Embryonic facial prominence (tissue), 1 donor: Measurements from ENCODE around the gene ALKBH4.
"Not testable (repeated sequence)": the region's sequence is repeated elsewhere in the genome, so short reads cannot be mapped to it uniquely, and the experiment has no call there.

Source experiments
- DNase-seq: peaks from one replicate; pipeline ENCODE4 v3.0.0-alpha.2; 2016; ENCODE audit errors: extremely low spot score

The ALKBH4 gene

DNA sequence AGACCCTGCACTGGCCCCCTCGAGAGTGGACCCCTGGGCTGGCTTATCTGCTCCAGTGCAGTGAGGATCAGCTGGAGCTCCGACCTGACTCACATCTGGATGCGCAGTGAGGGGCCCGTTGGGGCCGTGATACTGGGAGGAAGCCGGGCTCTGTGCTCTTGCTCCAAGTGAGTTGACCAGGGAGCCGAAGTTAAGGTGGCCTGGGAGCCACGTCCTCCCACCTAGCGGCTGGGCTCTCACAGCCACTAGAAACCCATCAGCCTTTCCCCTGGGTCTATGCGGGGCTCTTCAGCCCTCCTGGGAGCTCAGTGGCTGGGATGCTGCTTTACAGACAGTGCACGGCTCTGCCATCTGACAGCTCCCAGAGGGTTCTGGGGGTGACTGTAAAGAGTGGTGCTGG lies 9.1 kb downstream of the ALKBH4 start:
- DNase-seq: no peak

DNA sequence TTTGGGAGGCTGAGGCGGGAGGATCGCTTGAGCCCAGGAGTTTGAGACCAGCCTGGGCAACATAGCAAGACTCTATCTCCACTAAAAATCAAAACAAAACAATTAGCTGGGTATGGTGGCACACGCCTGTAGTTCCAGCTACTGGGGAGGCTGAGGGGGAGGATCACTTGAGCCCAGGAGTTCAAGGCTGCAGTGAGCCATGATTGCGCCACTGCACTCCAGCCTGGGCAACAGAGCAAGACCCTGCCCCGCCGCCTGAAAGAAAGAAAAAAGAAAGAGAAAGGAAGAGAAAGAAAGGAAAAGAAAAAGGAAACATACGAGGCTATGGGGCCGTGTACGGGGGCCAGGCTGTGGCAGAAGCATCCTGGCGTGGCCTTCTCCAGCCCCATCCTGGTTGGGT lies 9.7 kb downstream of the ALKBH4 start:
- not testable (repeated sequence) for DNase-seq

DNA sequence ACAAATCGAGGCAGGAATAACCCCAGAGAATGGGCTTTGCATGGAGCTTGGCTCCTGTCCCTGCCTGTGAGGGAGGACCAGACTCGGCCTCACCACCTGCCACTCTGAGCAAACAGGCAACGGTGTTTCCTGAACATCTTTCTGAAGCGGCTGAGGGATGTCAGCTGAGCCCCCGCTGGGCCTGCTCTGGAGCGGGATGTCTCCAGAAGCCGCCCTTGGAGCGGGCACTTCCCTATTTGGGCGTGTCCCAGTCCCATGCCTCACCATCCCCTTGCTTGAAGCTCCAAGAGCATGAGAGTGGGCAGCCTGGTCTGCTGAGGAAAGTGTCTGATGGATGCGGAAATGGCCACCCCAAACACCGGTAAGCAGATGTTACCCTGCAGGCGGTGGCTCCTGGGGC lies 10.2 kb downstream of the ALKBH4 start:
- DNase-seq: no peak

DNA sequence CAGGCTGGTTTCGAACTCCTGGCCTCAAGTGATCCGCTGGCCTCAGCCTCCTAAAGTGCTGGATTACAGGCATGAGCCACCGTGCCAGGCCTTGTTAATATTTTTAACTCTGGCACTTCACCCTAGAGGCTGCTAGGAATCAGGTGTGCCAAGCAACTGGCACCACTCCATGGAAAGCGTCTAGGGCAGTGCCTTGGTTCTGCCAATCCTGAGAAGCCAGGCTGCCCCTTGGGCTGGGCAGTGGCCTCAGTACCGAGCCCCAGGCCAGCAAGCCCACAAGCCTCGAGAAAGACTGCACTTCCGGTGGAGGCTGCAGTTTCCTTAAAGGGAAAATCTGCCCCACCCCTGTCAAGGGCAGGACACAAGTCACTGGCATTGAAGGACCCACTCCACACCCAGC lies 11.3 kb downstream of the ALKBH4 start:
- DNase-seq: no peak

DNA sequence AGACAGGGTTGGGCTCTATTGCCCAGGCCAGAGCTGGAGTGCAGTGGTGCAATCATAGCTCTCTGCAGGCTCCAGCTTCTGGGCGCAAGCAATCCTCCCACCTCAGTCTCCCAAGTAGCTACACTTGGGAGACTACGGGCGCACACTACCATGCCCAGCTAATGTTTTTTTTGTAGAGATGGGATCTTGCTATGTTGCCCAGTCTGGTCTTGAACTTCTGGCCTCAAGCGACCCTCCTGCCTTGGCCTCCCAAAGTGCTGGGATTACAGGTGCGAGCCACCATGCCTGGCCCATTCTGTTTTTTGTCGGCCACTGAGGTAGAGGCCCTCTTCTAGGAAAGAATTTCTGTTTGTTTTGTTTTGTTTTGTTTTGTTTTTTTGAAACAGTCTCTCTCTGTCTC lies 12.2 kb downstream of the ALKBH4 start:
- no peak for DNase-seq

DNA sequence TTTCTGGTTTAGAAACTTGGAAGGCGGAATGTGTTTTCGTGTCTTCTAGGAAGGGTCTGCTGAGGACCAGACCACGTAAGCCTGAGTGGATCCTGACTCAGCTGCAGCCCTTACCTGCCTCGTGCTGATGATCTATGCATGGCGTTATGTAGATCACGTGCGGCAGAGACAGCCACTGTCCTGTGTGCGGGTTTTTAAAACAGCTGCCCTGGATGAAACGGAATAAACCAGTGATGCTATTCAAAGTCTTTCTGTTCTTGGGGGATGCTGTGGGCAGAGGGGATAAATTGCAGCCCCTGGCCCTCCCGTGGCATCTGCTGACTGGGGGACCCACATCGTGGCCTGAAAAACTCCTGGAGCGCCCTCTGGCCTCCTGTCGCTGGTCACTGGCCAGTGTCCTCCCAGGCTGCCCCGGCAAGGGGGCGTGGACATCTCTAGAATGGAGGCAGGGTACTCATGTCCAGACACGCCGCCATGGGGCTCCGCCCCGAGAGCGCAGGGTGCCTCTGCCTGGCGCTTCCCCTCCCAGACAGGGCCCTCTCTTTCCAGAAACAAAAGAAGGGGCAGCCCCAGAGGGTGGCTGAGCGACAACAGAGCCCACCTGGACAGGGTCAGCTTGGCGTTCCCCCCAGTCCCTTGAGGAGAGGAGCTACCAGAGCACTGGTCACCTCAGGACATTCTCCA lies 13.2 kb downstream of the ALKBH4 start:
- DNase-seq: no peak

DNA sequence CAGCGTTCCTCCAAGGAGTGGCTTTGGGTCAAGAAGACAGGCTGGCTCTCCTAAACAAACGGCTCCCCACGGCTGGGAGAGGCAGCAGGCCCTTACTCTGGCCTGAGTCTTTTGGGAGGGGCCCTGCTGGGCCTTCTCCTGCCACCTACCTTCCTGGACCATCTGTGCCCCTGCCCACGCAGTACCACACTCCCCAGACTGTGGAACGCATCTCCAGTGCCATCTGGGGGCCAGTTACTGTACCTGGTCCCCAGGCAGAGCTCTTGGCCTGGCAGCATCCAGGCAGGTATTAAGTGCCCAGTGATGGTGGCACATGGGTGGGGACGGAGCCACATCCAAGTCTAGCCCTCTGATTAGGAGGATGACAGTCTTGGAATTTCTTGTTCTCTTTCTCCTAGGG lies 14.4 kb downstream of the ALKBH4 start:
- no peak for DNase-seq

DNA sequence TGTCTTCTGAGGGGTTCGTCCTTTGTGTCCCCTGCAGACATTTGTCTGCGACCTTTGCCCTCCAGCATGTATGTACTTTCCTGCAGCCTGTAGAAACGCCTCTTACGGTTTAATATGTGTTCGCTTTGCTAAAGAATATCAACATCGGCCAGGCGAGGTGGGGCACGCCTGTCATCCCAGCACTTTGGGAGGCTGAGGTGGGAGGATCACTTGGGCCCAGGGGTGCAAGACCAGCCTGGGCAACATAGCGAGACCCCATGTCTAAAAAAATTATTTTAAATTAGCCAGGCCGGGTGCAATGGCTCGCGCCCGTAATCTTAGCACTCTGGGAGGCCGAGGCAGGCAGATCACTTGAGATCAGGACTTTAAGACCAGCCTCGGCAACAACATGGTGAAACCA lies 15.5 kb downstream of the ALKBH4 start:
- no peak for DNase-seq

DNA sequence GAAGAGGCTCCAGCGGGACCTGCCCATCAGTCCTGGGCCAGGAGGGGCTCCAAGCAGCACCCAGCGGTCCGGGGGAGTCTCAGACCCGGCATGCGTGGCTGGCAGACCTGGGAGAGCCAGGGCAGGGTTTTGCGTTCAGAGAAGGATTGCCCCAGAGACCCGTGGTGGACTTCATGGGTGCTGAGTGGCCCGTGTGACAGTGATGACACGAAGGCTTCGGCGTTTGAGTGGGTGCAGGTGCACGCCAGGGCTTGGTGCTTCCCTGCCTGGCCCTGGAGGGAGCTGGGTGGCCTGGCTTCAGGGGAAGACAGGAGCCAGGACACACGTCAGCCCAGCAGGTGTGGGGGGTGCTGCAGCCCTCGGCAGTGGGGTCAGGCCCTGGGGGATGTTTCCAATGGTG lies 17.4 kb downstream of the ALKBH4 start:
- no peak for DNase-seq

DNA sequence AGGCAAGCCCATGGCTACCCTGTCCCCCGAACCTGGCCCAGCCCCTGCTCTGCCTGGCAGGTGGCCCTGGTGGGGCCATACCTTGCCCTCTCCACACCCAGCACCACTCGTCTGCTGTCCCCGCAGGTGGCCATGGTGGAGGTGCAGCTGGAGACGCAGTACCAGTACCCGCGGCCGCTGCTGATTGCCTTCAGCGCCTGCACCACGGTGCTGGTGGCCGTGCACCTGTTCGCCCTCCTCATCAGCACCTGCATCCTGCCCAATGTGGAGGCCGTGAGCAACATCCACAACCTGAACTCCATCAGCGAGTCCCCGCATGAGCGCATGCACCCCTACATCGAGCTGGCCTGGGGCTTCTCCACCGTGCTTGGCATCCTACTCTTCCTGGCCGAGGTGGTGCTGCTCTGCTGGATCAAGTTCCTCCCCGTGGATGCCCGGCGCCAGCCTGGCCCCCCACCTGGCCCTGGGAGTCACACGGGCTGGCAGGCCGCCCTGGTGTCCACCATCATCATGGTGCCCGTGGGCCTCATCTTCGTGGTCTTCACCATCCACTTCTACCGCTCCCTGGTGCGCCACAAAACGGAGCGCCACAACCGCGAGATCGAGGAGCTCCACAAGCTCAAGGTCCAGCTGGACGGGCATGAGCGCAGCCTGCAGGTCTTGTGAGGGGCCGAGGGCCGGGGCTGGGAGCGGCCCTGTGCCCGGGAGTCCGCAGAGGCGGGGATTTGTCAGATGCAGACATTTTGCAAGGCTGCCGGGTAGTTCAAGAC lies 18.1 kb downstream of the ALKBH4 start:
- no peak for DNase-seq

DNA sequence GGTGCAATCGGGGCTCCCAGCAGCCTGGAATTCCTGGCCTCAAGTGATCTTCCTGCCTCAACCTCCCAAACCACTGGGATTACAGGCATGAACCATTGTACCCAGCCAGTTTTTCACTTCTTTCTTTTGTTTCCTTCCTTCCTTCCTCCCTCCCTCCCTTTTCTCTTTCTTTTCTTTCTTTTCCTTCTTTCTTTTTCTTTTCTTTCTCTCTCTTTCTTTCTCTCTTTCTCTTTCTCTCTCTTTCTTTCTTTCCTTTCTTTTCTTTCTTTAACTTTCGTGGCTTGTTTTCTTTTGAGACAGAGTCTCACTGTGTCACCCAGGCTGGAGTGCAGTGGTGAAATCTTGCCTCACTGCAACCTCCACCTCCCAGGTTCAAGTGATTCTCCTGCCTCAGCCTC lies 19.0 kb downstream of the ALKBH4 start:
- DNase-seq: no peak

DNA sequence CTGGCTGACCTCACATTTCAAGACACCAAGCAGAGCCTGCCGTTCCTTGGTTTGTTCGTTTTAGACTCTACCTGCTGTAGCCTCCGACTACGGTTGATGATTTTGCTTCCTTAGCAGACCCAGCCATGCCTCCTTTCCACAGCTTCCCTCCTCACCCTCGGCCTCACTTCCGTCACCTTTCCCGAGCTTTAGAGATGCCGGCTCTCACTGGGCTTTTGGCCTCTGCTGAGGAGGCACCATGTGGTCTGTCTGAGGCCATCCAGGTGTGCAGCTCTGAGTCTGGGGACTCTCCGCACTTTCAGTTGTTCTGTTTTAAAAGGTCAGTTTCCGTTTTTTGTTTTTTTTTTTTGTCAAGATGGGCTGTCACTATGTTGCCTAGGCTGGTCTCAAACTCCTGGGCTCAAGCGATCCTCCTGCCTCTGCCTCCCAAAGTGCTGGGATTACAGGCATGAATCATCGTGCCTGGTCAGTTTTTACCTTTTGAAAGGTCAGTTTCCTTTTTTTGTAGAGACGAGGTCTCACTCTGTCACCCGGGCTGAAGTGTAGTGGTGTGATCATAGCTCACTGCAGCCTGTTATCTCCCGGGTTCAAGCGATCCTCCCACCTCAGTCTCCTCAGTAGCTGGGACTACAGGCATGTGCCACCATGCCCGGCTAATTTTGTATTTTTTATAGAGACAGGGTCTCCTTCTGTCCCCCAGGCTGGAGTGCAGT lies 19.5 kb downstream of the ALKBH4 start:
- no peak for DNase-seq

DNA sequence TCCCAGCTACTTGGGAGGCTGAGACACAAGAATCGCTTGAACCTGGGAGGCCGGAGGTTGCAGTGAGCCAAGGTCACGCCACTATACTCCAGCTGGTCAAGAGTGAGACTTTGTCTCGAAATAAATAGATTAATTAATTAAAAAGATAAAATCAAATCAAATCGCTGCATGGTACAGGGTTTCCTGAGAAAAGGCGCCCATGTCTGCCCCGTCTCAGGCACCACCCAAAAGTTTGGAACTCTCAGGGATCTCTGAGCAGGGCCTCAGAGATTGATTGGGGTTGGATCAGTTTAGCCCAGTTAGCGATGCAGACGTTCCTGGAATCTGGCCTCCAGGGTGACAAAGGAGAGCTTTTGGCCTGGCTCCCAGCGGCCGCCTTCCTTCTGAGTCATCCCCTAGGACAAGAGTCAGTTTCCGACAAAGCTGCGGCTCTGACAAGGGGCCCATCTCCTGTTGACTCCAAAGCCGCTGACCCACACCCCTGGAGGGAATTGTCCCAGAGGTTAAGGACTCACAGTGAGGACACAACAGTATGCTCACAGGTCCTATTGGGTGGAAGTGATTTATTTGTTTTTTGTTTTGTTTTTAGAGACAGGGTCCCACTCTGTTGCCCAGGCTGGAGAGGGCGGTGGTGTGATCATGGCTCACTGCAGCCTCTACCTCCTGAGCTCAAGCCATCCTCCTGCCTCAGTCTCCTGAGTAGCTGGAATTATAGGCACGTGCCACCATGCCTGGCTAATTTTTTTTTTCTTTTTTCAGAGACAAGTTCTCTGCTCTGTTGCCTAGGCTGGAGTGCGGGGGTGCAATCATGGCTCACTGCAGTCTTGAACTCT lies 24.5 kb downstream of the ALKBH4 start:
- DNase-seq: no peak

DNA sequence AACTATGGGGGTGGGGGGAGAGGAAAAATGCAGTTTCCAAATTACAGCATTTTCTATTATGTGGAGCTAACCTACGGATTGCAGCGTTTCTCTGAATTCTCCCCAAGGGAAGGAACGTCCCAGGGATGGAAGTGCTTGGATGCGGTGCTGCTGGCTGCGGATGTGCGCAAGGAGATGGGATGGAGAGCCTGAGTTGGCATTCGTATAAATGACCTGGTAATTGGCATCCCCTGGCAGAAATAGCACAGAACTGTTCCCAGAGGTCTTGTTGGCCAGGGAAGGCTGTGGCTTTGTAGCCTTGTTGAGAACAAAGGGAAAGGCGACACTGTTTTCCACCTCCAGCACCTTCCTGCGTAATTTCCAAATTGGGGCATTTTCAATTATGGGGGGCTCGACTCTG lies 28.5 kb downstream of the ALKBH4 start:
- DNase-seq: no peak

DNA sequence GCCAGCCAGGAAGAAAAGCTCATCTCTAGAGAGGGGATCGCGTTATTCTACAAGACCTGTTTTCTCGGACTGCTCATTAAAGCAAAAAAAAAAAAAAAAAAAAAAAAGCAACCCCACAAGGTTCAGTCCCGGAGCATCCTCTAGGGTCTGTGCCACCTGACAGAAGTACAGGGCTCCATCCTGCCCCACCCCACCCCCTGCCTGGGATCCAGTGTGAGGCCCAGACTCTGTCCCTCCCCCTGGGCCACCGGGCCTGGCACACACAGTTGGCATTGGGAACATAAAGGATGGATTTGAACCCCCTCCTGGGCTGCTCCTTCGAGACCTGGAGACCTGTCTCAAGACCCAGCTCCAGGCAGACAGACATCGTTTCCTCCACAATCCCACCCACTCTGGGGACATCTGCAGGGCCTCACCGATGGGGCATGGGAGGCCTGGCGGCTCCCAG lies 30.6 kb downstream of the ALKBH4 start:
- no peak for DNase-seq

DNA sequence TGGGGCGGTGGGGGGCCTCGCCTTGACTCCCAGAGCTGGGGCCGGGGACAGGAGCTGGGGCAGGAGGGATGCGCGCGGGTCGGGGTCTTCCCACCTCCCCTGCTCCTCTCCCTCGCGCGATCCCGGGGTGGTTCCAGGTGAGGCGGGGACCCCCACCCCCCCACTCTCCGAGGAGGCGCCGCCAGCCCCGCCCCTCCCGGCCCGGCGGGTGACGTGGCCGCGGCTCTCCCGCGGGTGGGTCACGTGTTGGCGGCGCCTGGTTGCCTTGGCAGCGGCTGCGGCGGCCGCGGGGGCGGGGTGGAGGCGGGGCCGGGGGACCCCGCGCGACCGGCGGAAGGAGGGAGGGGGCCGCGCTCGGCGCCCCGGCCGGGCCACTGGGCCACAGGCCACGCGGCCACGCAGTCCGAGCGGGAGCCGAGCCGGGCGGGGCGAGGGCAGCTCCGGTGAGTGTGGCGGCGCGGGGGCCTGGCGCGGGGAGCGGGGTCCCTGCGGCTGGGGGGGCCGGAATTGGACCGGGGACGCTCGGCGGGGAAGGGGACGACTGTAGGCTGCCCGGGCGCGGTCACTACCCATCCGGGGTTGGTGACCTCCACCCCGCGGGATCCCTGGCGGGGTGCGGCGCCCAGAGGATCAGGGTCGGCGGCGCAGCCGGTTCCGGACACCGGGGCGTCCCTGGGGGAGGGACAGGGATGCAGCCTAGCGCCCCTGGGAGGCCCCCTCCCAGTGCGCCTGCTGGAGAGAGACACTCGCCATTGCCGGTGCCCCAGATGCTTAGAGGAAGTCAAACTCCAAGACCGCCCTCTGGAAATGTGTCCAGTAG lies 31.2 kb downstream of the ALKBH4 start, which contains the start of gene ORAI2:
Gene ORAI2 (plus strand): TSS at position 357 of the 820 bp plus-strand sequence. CDS start 5,382 bp downstream, outside the sequence.
- peak; percentile 43 for DNase-seq

DNA sequence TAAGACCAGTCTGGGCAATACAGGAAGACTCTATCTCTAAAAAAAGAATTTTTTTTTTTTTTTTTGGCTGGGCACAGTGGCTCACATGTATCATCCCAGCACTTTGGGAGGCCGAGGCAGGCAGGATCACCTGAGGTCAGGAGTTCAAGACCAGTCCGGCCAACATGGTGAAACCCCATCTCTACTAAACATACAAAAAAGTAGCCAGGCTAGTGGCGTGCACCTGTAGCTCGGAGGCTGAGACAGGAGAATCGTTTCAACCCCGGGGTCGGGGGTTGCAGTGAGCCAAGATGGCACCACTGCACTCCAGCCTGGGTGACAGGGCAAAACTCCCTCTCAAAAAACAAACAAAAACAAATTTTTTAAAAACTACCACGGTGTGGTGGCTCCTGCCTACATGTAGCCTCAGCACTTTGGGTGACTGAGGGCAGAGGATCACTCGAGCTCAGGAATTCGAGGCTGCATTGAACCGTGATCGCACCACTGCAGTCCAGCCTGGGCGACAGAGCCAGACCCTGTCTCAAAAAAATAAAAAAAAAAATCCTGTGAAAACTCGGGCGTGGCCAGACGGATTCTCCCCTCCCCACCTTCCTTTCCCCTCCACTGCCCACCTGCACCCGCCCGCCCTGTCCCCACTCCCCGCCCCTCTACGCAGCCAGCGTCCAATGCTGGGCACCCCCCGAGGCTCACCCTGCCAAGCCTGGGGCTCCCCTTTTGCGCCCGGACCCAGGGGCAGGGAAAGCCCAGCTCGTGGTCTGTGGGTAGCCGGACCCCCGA lies 32.0 kb downstream of the ALKBH4 start:
- no peak for DNase-seq

DNA sequence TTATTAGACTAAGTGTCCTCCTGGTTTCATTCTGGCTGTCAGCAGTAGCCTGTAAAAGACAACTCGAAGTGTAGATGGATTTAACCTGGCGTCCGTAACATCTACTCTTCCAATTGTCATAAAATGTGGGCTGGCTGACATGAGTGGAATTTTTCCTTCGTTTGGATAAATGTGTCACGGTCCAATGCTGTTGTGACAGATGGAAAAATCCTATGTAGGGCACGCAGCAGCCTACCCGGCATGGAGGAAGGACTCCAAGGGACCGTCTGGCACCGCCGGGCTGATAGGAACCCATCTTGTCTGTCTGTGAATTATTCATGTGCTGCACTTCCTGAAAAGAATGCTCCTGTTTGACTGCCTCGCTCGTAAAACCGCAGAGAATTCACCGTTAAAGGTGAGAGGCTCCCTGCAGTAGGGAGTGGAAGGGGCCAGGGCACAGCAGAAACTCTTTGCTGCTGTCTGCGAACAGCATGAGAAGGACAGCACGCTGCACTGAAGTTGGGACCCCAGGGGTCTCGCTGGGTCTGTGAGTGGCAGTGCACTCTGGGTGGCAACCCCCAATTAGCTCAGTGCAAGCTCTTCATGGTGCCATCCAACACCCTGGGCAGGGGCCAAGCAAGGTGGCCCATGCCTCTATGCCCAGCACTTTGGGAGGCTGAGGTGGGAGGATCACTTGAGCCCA lies 32.9 kb downstream of the ALKBH4 start:
- no peak for DNase-seq

DNA sequence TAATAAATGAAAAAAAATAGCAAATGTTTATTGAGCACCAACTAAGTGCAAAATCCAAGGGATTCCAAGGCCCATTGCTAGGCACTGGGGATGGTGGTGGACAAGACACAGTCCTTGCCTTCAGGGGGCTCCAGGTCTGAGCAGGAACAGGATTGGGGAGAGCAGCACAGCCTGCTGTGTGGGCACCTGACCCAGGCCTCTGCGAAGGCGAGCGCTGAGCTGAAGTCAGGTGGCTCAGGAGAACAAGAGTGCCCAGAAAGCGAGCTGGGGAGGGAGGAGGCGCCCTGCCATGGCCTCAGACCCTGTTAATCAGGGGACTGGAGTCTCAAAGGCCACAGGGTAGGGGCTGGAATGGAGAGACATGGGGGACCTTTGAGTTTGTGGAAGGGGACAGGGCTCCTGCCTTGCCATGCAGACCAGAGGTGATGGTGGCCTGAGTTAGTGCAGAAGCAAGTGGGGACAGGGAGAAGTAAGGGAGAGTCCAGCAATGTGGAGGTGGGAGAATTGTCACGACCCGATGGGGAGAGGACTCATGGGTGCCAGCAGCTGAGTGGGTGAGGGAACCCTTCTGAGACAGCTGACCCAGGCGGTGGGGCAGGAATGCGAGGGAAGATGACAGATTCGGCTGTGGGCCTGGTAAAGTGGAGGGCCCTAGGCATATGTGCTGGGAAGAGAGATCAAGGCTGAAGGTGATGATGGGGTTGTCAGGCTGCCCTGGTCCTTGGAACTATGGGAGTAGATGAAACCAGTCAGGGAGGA lies 35.3 kb downstream of the ALKBH4 start:
- no peak for DNase-seq
